ENCODE results near the gene EPHA3.
"Not testable (repeated sequence)": the region's sequence is repeated elsewhere in the genome, so short reads cannot be mapped to it uniquely, and the experiment has no call there.

EPHA3 gene

DNA sequence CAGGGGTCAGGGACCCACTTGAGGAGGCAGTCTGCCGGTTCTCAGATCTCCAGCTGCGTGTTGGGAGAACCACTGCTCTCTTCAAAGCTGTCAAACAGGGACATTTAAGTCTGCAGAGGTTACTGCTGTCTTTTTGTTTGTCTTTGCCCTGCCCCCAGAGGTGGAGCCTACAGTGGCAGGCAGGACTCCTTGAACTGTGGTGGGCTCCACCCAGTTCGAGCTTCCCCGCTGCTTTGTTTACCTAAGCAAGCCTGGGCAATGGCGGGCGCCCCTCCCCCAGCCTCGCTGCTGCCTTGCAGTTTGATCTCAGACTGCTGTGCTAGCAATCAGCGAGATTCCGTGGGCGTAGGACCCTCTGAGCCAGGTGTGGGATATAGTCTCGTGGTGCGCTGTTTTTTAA, 243.5 kb downstream of the EPHA3 start:
- DNase-seq (ENCODE audit: low read depth in 1 of 2, low spot score in 1 of 2): not testable (repeated sequence)

DNA sequence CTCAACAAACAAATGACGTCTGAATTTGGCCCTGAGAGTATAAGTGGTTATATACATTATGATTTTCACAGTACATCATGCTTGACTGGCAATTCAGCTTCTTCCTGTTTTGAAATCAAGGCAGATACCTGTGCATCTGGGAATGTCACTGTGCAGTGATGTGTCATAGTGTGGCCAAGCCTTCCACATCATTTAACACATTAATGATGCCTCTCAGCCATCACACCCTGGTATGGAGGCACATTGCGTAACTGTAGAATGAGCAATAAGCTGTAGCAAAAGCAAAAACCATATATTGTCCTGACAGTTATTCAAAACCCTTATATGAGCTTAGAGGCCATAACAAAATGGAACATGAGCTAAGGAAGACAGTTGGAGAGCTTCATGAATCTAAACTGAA, 246.0 kb downstream of the EPHA3 start:
- no peak for DNase-seq (ENCODE audit: low read depth in 1 of 2, low spot score in 1 of 2)

DNA sequence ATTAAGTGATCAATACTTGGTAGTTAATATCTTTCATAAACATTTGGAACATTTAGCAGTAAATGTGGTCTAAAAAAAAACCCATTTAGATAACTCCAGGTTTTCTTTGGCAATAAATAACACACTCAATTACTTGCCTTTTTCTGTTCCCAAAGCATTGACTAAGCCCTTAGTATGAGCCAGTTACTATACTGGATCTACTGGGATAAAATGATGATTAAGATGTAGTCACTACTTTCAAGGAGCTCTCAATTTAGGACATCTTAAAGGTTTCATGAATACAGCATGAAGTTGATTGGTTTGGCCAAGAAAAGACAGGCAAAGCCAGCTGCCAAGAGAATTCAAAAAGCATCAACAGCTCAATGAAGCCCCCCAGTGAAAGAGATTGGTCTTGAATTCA, 250.9 kb downstream of the EPHA3 start:
- DNase-seq (ENCODE audit: low read depth in 1 of 2, low spot score in 1 of 2): no peak

DNA sequence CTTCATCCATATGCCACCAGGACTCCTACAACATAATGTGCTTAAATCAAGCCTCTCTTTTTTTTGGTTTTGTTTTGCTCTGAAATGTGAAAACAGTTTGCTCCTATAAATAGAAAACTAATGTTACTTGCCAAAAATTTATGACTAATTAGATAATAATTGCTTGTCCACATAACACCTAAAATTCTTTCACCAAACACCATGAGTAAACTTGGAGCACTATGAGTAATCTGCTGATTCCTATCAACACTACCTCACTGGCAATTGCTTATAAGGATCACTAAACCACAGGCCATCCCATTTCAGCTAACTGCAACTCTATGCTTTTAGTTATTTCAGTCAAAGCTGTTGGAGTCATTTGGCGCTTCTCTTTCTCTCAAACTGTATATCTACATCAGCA, 252.7 kb downstream of the EPHA3 start:
- no peak for DNase-seq (ENCODE audit: low read depth in 1 of 2, low spot score in 1 of 2)

DNA sequence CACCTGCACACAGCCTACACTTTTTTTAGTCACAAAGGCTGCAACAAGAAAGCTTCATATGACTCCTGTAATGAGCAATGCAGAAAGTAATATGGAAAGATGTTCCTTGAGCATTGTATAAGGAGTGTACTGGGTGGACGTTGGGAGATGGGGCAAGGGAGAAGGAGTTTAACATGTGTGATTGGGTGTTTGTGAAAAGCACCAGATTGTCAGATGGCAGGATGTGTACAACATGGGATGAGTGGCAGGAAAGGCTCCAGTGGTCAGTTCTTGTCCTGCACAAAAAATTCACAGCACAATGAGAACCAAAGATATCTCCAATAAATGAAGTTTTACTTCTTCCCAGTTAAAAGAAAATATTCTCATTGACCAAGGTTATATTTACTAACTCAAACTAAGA, 255.1 kb downstream of the EPHA3 start:
- DNase-seq (ENCODE audit: low read depth in 1 of 2, low spot score in 1 of 2): no peak

DNA sequence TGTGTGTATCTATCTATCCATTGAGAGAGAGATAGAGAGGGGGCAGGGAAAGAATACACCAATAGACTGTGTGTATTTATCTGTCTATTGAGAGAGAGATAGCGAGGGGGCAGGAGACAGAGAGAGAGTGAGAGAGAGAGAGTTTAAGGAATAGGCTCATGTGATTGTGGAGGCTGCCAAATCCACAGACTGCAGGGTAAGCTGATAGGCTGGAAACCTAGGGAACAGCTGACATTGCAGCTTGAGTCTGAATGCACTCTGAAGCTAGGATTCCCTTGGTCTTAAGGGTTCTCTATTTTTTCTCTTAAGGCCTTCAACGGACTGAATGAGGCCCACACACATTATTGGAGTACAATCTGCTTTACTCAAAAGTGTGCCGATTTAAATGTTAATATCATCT, 255.8 kb downstream of the EPHA3 start:
- no peak for DNase-seq (ENCODE audit: low read depth in 1 of 2, low spot score in 1 of 2)

DNA sequence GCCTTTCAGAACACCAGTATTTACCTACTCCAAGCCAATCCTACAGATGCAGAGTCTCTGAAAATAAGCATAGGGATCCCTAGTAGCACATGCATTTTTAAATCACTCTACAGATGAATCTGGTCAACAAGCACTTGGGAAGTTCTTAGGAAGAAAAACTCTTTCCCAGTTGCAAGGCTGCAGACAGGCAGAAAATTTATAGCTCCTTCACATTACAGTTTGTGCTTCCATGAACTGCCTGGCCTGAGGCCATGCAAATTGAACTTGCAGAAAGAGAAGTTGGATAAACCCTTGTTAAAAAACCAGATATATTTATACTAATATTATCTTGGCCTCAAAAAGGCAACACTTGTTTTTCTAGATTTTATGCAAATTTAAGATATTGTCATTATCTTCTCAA, 256.9 kb downstream of the EPHA3 start:
- DNase-seq (ENCODE audit: low read depth in 1 of 2, low spot score in 1 of 2): no peak

DNA sequence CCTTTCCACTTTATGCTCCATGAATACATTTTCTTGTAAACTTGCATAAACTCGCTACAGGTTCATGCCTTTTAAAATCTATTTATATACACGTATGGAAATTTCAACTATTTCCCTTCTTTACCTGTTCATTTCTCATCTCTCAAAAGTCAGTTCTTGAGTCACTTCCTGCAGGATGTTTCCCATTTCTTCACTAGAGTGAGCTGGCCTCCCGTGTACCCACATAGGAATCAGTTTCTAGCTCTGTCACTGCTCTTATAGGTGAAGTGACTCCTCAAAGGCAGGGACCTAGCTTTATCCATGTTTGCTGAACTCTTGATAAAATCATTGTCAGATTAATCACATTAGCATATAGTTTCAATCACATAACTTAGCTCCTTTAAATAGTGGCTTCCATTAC, 259.7 kb downstream of the EPHA3 start:
- no peak for DNase-seq (ENCODE audit: low read depth in 1 of 2, low spot score in 1 of 2)

DNA sequence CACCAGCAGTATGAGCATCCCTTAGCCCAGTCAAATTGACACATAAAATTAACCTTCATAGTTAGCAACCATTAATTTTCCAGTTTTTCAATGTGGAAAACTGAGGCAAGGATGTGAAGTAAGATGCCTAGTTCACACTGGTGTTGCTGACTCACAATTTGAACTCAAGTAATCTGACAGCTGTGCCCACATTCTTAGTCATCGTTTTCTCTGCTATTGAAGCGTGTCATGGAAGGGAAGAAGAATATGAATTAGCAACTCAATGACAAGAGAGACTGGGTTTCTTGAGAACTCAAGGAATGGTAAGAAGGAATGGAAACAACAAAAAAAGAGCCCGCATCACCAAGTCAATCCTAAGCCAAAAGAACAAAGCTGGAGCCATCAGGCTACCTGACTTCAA, 261.4 kb downstream of the EPHA3 start:
- DNase-seq (ENCODE audit: low read depth in 1 of 2, low spot score in 1 of 2): no peak

DNA sequence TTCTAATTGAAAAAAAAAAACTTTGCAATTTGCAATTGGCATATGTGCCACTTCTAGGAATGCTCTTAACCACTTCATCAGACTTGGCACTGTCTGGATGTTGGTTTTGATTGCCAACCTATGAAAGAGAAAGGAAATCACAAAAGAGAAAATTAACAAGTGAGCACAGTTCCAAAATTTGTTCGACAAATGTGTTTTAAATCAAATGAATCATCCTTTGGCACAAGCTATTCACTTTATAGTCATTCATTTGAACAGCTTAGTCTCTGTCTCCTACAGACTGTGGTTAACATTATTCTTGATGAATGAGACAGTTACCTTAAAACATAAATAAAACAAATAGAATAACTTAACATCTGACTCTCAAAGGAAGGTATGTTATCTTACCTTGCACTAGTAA, 265.0 kb downstream of the EPHA3 start:
- DNase-seq (ENCODE audit: low read depth in 1 of 2, low spot score in 1 of 2): no peak

DNA sequence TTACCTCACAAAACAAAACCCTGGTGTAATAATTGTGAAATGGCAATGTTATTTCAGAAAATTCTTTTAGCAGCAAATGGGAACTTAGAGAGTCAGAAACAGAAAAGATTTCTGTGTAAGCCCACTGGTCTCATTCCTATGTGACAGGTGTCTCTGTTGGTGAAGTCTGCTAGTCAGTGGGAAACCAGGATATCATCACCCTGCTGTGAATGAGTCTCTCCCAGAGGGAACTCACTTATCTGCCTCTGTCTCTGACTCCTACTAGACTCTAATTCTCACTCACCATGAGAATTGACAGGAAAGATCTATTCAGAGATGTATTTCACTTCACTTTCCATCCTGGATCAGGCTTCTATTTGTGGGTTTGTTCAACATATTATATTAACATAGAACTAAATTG, 266.0 kb downstream of the EPHA3 start:
- no peak for DNase-seq (ENCODE audit: low read depth in 1 of 2, low spot score in 1 of 2)

DNA sequence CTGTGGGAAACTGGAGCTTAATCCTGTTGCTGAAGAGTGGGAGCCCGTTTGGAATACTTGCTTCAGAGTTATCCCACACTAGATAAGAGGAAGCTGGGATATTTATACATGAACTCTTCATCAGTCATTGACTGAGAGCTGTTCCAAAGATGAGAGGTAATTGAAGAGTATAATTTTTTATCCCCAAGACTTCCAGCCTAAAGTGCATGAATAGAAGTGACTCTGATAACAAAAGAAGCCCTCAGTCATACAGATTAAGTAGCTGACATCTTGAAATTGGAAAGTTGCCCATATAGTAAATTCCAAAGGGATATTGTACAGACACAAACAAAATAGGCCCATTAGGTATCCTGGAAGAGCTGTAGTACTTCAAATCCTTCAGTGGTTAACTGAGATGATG, 268.0 kb downstream of the EPHA3 start:
- DNase-seq (ENCODE audit: low read depth in 1 of 2, low spot score in 1 of 2): no peak

DNA sequence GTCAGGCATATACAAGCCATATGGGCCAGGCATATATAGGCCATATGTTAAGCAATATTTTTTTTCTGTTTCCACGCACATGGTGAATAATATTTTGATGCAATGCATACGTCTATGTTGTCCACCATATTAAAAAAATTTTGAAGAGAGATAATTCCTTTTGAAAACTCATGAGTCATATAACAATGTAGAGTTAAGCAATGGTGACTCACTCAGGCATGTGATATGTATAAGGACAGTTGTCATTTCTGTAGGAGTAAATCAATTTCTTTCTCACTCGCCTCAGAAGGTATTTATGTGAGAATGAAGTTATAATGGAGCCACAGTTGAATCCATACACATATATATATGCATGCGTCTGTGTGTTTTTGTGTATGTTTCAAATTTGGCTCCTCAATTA, 272.6 kb downstream of the EPHA3 start:
- DNase-seq (ENCODE audit: low read depth in 1 of 2, low spot score in 1 of 2): no peak

DNA sequence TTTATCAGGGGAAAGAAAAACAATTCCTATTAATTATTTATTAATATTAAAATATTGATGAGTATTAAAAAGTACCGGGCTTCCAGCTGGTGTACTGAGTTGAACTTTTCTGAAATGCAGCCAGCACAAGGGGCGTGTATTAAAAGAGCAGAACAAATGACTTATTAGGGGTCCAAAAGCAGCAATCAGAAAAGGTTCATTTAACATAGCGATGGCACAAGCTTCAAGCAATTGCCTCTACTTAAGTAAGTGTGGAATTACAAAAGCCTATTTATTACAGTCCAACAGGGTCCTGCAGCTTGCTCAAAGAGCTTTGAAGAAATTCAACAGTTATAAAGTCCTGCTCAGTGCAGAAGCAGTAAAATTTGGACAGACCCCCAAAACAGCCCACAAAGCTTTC, 285.6 kb downstream of the EPHA3 start:
- no peak for DNase-seq (ENCODE audit: low read depth in 1 of 2, low spot score in 1 of 2)

DNA sequence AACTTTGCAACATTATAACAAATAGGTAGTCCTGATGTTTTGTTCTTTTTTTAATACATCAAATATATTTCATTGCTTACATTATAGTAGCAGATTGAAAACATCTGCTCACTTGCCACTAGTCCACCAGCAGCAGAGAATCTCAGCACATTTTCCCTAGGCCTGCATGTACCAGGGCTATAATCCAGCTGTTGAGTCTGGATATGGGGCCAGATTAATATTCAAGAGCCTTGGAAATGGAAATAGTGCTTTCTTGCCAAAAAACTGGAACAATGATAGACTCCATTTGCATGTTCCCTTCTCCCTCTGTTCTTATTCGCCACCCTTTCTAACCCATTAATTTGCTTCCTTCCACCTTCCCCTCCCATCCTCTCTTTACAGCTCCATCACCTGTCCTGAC, 288.0 kb downstream of the EPHA3 start:
- DNase-seq (ENCODE audit: low read depth in 1 of 2, low spot score in 1 of 2): no peak

DNA sequence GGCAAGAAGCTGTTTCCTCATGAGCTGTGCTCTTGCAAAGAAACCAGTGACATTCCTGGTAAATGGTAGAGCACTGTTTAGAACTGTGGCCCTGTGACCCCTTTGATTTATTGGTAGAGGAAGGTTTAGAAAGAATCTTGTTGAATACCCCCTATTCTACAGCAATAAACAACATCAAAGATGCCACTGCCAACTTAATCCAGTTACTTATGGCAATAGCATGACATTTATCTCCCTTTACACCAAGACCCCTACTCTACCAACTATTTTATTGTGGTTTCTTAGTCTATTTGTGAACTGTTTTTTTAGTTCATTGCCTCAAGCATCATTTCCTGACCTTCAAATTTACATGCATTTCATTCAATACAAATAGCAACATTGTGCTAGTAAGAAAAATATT, 288.6 kb downstream of the EPHA3 start:
- no peak for DNase-seq (ENCODE audit: low read depth in 1 of 2, low spot score in 1 of 2)

DNA sequence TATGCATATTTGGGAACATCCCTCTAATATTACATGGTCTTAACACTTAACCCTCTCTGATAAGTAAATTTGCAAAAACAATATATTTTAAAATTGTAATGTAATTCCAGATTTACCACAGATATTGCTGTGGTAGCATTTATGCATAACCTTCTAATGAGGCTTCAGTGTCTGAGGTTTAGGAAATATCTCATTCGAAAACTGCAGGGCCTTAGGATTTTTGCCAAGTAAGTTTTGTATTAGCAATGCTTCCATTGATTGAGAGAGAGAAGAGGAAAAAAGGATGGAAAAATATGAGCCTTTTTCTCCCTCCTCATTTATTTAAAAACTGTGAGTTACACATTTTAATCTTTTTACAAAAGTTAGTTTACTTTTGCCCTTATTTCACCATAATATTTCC, 294.6 kb downstream of the EPHA3 start:
- no peak for DNase-seq (ENCODE audit: low read depth in 1 of 2, low spot score in 1 of 2)

DNA sequence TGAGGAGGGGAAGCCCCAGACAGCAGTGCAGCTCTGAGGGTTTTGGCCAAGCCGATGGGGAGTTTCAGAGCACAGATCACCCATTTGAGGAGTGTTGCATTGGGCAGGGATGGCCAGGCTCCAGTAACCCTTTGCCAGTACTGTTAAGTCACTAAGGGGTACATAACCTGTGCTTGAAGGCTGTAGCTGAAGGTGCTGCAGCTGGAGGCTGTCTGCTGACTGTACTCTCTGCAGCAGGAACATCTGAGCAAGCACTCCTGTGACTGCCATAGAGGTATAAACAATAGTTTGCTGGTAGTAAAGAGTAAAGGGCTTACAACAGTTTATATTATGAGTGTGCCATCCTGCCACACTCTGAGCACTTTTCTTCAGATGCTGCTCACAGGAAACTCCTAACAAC, 297.8 kb downstream of the EPHA3 start:
- DNase-seq (ENCODE audit: low read depth in 1 of 2, low spot score in 1 of 2): no peak

DNA sequence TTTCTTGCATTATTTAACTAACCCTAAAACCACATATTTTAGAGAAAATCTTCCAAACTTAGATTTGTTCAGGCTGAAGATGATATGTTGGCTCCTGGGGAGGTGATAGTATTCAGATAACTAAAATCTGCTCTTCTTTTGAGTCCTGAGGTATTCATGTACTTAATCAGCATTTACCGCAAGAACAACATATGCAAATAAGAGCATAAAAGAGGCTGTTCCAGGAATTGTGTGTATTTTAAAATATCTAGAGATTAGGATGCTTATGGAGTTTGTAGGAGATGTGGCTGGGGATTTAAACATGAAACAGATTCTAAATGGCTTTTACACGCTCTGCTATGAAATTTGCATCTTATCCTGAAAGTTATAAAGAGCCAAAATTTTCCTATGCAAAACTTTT, 298.2 kb downstream of the EPHA3 start:
- DNase-seq (ENCODE audit: low read depth in 1 of 2, low spot score in 1 of 2): no peak

DNA sequence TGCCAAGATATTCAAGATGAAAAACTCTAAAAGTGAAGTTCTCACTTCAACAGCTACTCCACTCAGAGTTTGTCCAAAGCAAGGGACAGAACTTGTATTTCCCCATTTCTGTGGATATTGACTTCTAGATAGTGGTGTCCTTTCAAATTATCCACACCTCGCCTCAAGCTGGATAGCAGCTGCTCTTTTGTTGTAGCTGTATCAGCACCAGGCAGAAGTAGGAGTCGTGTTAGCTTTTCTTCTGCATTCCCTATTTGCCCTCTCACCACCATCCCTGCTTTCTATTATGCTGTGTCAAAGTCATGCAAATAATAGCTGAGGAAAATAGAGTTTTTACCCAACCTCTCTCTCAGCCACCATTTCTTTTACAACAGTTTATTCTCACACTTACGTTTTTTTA, 303.8 kb downstream of the EPHA3 start:
- no peak for DNase-seq (ENCODE audit: low read depth in 1 of 2, low spot score in 1 of 2)

DNA sequence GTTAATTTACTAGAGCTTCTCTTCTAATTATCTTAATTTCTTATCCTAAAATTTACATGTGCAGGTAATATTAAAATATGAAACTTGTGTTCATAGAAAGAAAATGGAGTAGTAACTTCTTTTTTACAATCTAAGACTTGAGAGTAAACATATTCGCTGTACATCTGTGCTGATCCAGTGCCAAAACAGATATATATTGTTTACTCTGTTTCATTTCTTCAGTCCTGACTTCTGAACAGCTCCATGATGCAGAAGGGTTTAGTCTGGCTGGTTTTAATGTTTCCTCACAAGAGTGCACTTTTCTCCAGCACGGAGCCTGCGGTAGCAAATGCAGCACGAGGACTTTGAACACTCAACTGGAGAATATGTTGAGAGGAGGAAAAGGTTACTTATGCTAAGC, 306.8 kb downstream of the EPHA3 start:
- DNase-seq (ENCODE audit: low read depth in 1 of 2, low spot score in 1 of 2): no peak

DNA sequence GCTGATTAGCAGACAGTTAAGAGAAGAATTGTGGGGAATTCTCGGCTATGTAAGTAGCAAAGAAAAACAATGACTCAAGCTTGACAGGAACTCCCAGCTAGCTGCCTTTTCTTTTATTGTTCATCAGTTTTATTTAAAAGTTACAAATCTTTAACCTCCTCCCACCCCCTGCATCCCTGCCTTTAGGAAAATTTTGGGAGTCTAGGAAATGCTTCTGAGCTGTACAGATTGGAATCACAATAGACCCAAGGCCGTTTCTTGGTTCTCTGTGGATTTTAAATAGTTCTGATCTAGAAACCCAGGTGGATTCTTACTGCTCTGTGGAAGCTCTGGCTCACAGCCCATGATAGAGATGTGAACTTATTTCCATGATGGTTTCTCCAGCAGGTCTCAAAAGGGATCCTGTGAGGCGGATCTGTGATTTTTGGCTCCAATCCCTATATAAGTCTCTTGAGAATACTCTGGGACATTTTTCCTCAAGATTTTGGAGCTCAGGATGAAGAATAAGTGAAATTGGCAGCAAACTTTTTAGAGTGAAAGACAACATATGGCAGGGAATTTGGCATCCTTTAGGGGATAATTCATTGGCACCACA, 312.3 kb downstream of the EPHA3 start:
- no peak for DNase-seq (ENCODE audit: low read depth in 1 of 2, low spot score in 1 of 2)

DNA sequence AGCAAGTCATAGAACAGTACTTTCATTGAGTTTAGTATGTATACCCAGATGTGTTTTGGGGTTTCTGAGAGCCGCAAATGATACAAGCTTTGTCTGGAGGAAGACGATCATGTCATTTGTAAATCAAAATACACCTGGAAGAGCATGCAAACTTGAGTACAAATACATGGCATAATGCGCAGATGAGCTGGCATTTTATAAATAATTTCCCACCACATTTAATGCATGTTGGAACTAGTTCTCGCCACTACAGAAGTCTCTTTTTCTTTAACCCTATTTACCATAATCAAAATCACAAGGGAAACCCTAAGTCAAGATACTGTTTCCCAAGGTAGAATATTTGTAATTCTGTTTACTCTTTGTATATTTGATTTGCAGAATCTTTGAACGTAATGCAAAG, 318.6 kb downstream of the EPHA3 start:
- DNase-seq (ENCODE audit: low read depth in 1 of 2, low spot score in 1 of 2): no peak

Measured in activated CD4-positive, alpha-beta T cell treated with anti-CD3 and anti-CD28 coated beads, Interleukin-2, amount 50 U/mL, for 24 hours (primary cell).